Measurements from ENCODE around the gene MTUS2. TPM values are rescaled to one million over a fixed set of nuclear protein-coding genes. Genes with fewer than 3 reads are reported as not detected.

Gene MTUS2
- total RNA-seq, 6 donors from 2014 or later: 0.11 to 1.6 (median 0.20) TPM; not detected in 1

GRCh38 chr13:29108068-29108786 lies 288.1 kb downstream of the MTUS2 start:
- H3K27ac ChIP-seq: no peak overlapping the region
- no peaks in the 10 kb centered on the region for H3K27me3 ChIP-seq
- 51 to 57% methylated on average over 4 of the region's 4 CpGs for WGBS, 2 donors
- no peak overlapping the region for H3K4me3 ChIP-seq
- no peak for ATAC-seq (ENCODE audit: low FRiP score in 2 of 2)
- TF ChIP-seq POLR2AphosphoS5 (IDR thresholded peaks at IDR 0.05): no peak
- TF ChIP-seq EP300 (IDR thresholded peaks at IDR 0.05): no peak
- no peak for TF ChIP-seq POLR2A (IDR thresholded peaks at IDR 0.05)
- no peak for TF ChIP-seq CTCF (IDR thresholded peaks at IDR 0.05)
- H3K36me3 ChIP-seq: no peaks in the 10 kb centered on the region
- no peaks in the 10 kb centered on the region for H3K4me1 ChIP-seq
- no peak for DNase-seq
- no peaks in the 10 kb centered on the region for H3K9me3 ChIP-seq

- Histone ChIP-seq H3K27ac (no peak overlapping the region), H3K4me3 (no peak overlapping the region), H3K9me3 (no peaks in the 10 kb centered on the region), H3K27me3 (no peaks in the 10 kb centered on the region), H3K4me1 (no peaks in the 10 kb centered on the region), H3K36me3 (no peaks in the 10 kb centered on the region)
- ATAC-seq (ENCODE audit: low FRiP score in 2 of 2) (no peak), DNase-seq (no peak)
- TF ChIP-seq EP300 (IDR thresholded peaks at IDR 0.05): no peak
- no peak for TF ChIP-seq CTCF (IDR thresholded peaks at IDR 0.05)
- no peak for TF ChIP-seq POLR2A (IDR thresholded peaks at IDR 0.05)
- TF ChIP-seq POLR2AphosphoS5 (IDR thresholded peaks at IDR 0.05): no peak
- 75 to 86% methylated on average over 2 of the region's 2 CpGs for WGBS, 2 donors
Observed at GRCh38 chr13:29109987-29110386, 289.8 kb downstream of the MTUS2 start.

GRCh38 chr13:29111446-29111845 lies 291.3 kb downstream of the MTUS2 start:
- Histone ChIP-seq H3K9me3 (no peaks in the 10 kb centered on the region), H3K27me3 (no peaks in the 10 kb centered on the region), H3K4me1 (no peaks in the 10 kb centered on the region), H3K27ac (no peak overlapping the region), H3K36me3 (no peaks in the 10 kb centered on the region), H3K4me3 (no peak overlapping the region)
- ATAC-seq (ENCODE audit: low FRiP score in 2 of 2) (no peak), DNase-seq (no peak)
- no peak for TF ChIP-seq EP300 (IDR thresholded peaks at IDR 0.05)
- TF ChIP-seq POLR2AphosphoS5 (IDR thresholded peaks at IDR 0.05): no peak
- TF ChIP-seq POLR2A (IDR thresholded peaks at IDR 0.05): no peak
- no peak for TF ChIP-seq CTCF (IDR thresholded peaks at IDR 0.05)
- WGBS, 2 donors: 84 to 93% methylated on average over 2 of the region's 2 CpGs

- DNase-seq: no peak
- Histone ChIP-seq H3K36me3 (no peaks in the 10 kb centered on the region), H3K4me3 (no peak overlapping the region), H3K9me3 (no peaks in the 10 kb centered on the region), H3K27me3 (no peaks in the 10 kb centered on the region), H3K27ac (no peak overlapping the region), H3K4me1 (no peaks in the 10 kb centered on the region)
- no peak for ATAC-seq (ENCODE audit: low FRiP score in 2 of 2)
- 84 to 94% methylated on average over 1 of the region's 1 CpG for WGBS, 2 donors
- TF ChIP-seq EP300 (IDR thresholded peaks at IDR 0.05) (no peak), POLR2AphosphoS5 (IDR thresholded peaks at IDR 0.05) (no peak)
Observed at GRCh38 chr13:29115842-29116241, 295.7 kb downstream of the MTUS2 start.

GRCh38 chr13:29117663-29118062 lies 297.5 kb downstream of the MTUS2 start:
- ATAC-seq (ENCODE audit: low FRiP score in 2 of 2): no peak
- Histone ChIP-seq H3K9me3 (no peaks in the 10 kb centered on the region), H3K27ac (no peak overlapping the region), H3K4me3 (no peak overlapping the region), H3K4me1 (no peaks in the 10 kb centered on the region), H3K27me3 (no peaks in the 10 kb centered on the region), H3K36me3 (no peaks in the 10 kb centered on the region)
- DNase-seq: no peak
- WGBS, 2 donors: 86% methylated on average over 8 of the region's 8 CpGs
- TF ChIP-seq EP300 (IDR thresholded peaks at IDR 0.05) (no peak), POLR2A (IDR thresholded peaks at IDR 0.05) (no peak), CTCF (IDR thresholded peaks at IDR 0.05) (no peak), POLR2AphosphoS5 (IDR thresholded peaks at IDR 0.05) (no peak)
